Peyer's patch (tissue), 4 donors: ENCODE results near the gene SLF2. TPM values are rescaled to one million over a fixed set of nuclear protein-coding genes. Genes with fewer than 3 reads are reported as not detected.

Experiments
- DNase-seq, 3 donors: peaks; one replicate each; pipeline ENCODE4 v3.0.0-alpha.2; 2017 to 2019
- H3K27ac ChIP-seq, 4 donors: fragments of 200-600 bp; sonication (generic); one replicate each; pipeline ENCODE4 v1.5.1; 2016 to 2019
- H3K27me3 ChIP-seq, 2 donors: fragments of 200-600 bp; sonication (generic); one replicate each; pipeline ENCODE4 v1.5.1; 2019
- H3K36me3 ChIP-seq, 3 donors: fragments of 200-600 bp; sonication (generic); one replicate each; pipeline ENCODE4 v1.5.1; 2016 to 2019
- H3K4me1 ChIP-seq, 4 donors: fragments of 200-600 bp; sonication (generic); one replicate each; pipeline ENCODE4 v1.5.1; 2016 to 2019
- H3K4me3 ChIP-seq, 4 donors: fragments of 200-600 bp; sonication (generic); 1 replicate in 3 of 4; 2 replicates in 1 of 4; pipeline ENCODE4 v1.5.1; 2016 to 2019; ENCODE audit warnings: mild to moderate bottlenecking in 1 of 4
- H3K9me3 ChIP-seq, 4 donors: fragments of 200-600 bp; sonication (generic); one replicate each; pipeline ENCODE4 v1.5.1; 2016 to 2019; ENCODE audit warnings: mild to moderate bottlenecking in 1 of 4
- CTCF ChIP-seq, 6 experiments: fragments of 450-650 bp in 4 of 6; fragments of 200-600 bp in 2 of 6; sonication (generic) in 1 of 6; IDR thresholded peaks; one replicate each; pipeline ENCODE4 v1.5.1; 2017 to 2019; ENCODE audit warnings: antibody characterized with exemption in 6 of 6, mild to moderate bottlenecking in 3 of 6, moderate library complexity in 1 of 6
- POLR2A ChIP-seq, 2 donors: fragments of 450-650 bp; IDR thresholded peaks; one replicate each; pipeline ENCODE4 v1.5.1; 2017; ENCODE audit warnings: antibody characterized with exemption in 2 of 2, mild to moderate bottlenecking in 2 of 2, moderate library complexity in 2 of 2
- total RNA-seq, 4 donors: library from RNA; depleted of rRNA; stranded (reverse); fragments of >200 nt; gene quantifications; one replicate each; pipeline ENCODE4 v1.1.0, GENCODE V29; 2016

The SLF2 gene
- total RNA-seq, 4 donors from 2014 or later: 11.0 to 37.2 (median 32.0) TPM

- Histone ChIP-seq H3K9me3 (no peaks in the 10 kb centered on the region), H3K27ac (no peak overlapping the region), H3K27me3 (no peaks in the 10 kb centered on the region), H3K4me1 (peaks cover 0 to 24% (median 16%) of the 10 kb centered on the region in 4 donors), H3K36me3 (peaks cover 0 to 32% (median 0%) of the 10 kb centered on the region in 3 donors), H3K4me3 (no peak overlapping the region)
- peak in 2 of 3 donors; percentile 37 to 43 for DNase-seq
- TF ChIP-seq CTCF (IDR thresholded peaks at IDR 0.05): no peak
- peak in 1 of 2 donors; percentile 1 for TF ChIP-seq POLR2A (IDR thresholded peaks at IDR 0.05)
Measured at GRCh38 chr10:100984672-100985177, 72.0 kb downstream of the SLF2 start.

- Histone ChIP-seq H3K9me3 (no peaks in the 10 kb centered on the region), H3K4me3 (no peak overlapping the region), H3K27ac (no peak overlapping the region), H3K4me1 (peaks cover 0 to 24% (median 16%) of the 10 kb centered on the region in 4 donors), H3K36me3 (peaks cover 0 to 26% (median 0%) of the 10 kb centered on the region in 3 donors), H3K27me3 (no peaks in the 10 kb centered on the region)
- no peak for TF ChIP-seq POLR2A (IDR thresholded peaks at IDR 0.05)
- no peak for TF ChIP-seq CTCF (IDR thresholded peaks at IDR 0.05)
- DNase-seq: peak in 1 of 3 donors; percentile 16
Measured at GRCh38 chr10:100985336-100985735, 72.6 kb downstream of the SLF2 start.

- peak in 1 of 3 donors; percentile 57 for DNase-seq
- Histone ChIP-seq H3K9me3 (no peaks in the 10 kb centered on the region), H3K27ac (peak overlapping the region in 3 of 4 donors; percentile 80 to 92 (median 84)), H3K4me1 (peaks cover 0 to 24% (median 16%) of the 10 kb centered on the region in 4 donors), H3K4me3 (peak overlapping the region; percentile 87 to 92 (median 91)), H3K36me3 (peaks cover 0 to 25% (median 0%) of the 10 kb centered on the region in 3 donors), H3K27me3 (no peaks in the 10 kb centered on the region)
- peak in 1 of 2 donors; percentile 4 for TF ChIP-seq POLR2A (IDR thresholded peaks at IDR 0.05)
- no peak for TF ChIP-seq CTCF (IDR thresholded peaks at IDR 0.05)
Measured at GRCh38 chr10:100986623-100986951, 73.8 kb downstream of the SLF2 start.

- H3K4me3 ChIP-seq: peak within 1 kb of the TSS; percentile 87 to 92 (median 91)
- H3K27me3 ChIP-seq: no peaks in the 10 kb centered on the region
Measured at GRCh38 chr10:100986952-100987684, 74.4 kb downstream of the SLF2 start, which contains the start of the genes MRPL43 and TWNK. Gene MRPL43, minus strand, starts transcription at chr10:100987497. Its CDS starts 54 bp downstream, at chr10:100987443. Gene TWNK, plus strand, starts transcription at chr10:100987543. Its CDS starts 668 bp downstream, at chr10:100988211.

GRCh38 chr10:100987685-100988049 lies 74.9 kb downstream of the SLF2 start:
- Histone ChIP-seq H3K4me3 (peak overlapping the region; percentile 87 to 92 (median 91)), H3K27me3 (no peaks in the 10 kb centered on the region), H3K27ac (peak overlapping the region; percentile 71 to 92 (median 82)), H3K36me3 (peaks cover 0 to 22% (median 0%) of the 10 kb centered on the region in 3 donors), H3K4me1 (peaks cover 0 to 24% (median 16%) of the 10 kb centered on the region in 4 donors), H3K9me3 (no peaks in the 10 kb centered on the region)
- no peak for DNase-seq
- TF ChIP-seq CTCF (IDR thresholded peaks at IDR 0.05) (no peak), POLR2A (IDR thresholded peaks at IDR 0.05) (no peak)

More at GRCh38 chr10:100986952-100987684, 74.4 kb downstream of the SLF2 start, which contains the start of the genes MRPL43 and TWNK:
- H3K36me3 ChIP-seq: peaks cover 0 to 25% (median 0%) of the 10 kb centered on the region in 3 donors
- no peaks in the 10 kb centered on the region for H3K9me3 ChIP-seq
- DNase-seq: peak; percentile 82 to 93 (median 90)
- TF ChIP-seq CTCF (IDR thresholded peaks at IDR 0.05) (no peak), POLR2A (IDR thresholded peaks at IDR 0.05) (peak; percentile 34 to 47)
- H3K4me1 ChIP-seq: peaks cover 0 to 24% (median 16%) of the 10 kb centered on the region in 4 donors
- H3K27ac ChIP-seq: peak within 1 kb of the TSS; percentile 71 to 92 (median 82)
